NCI-H146 (cell line): ENCODE data around the gene PSMG4.

Experiments
- DNase-seq: peaks from one replicate; lab custom pipeline; 2025; lab: John Stamatoyannopoulos, UW

The PSMG4 gene

DNA sequence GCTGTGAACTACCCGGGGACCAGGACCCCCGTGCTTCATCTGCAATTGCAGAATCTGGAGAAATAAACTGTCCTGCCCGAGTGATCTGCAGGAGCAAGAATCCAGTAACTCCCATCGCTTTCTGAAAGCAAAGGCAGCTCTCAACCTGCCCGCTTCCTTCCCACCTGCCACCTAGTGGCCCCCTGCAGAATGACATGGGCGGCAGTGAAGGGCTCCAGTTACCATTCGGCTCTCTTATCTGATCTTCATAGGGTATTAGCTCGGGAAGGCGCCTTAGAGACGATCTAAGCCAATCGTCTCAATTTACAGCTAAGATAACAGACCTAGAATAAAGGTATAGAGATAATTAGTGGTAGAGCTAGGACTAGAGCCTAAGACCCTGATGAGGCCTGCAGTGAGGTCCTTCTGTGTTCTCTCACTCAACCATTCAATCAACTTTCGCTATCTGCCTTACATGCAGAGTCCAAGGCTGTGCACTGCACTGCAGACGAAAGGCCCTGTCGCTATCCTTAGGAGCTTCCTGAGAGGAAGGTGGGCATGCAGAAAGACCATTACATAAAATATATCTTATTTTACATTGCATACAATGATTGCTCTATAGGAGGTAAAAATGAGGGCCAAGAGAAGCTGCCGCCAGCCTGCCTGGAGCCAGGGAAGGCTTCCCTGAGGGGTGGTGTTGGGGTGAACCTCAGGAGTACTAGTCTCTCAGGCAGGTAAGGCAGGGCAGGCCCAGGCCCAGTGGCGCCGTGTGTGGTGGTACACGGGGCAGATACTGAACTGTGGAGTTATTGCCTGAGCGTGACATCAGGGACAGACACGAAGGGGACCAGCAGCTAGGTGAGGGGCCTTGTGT, 7.1 kb upstream of the PSMG4 start:
- DNase-seq, result peak; percentile 80

GRCh38 chr6:3252369-3252768, 6.4 kb upstream of the PSMG4 start:
- no peak for DNase-seq

DNA sequence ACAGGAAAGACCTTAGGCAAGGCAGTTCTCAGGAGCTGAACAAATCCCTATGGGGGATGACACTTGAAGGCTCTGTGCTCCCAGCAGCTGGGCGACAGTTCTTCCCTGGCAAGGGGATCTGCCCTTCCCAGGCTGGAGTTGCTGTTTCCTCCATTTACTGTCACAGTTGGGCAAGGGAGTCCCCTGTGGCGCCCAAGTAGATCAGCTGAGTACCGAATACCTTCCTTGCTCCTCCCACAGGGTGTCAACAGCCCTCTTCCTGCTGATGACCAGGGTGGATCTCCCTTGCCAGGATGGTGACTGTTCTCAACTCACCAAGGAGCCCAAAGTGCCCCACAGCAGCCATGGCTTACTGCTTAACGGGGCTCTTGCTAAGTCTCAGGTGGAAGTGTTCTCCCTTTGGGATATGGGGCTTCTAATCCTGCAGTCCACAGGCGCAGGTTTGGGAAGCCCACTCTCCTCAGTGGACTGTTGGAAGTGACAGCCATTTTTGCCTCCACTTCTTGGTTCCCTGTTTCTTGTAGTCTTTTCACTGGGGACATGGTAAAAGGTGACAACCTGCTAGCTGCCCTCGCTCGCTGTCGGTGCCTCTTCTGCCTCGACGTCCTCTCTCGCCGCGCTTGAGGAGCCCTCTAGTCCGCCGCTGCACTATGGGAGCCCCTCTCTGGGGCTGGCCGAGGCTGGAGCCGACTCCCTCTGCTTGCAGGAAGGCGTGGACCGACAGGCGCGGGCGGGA, 5.7 kb upstream of the PSMG4 start:
- DNase-seq, result no peak

GRCh38 chr6:3253597-3253961, 5.2 kb upstream of the PSMG4 start:
- no peak for DNase-seq

- no peak for DNase-seq
Measured at GRCh38 chr6:3258201-3258600, 546 bp upstream of the PSMG4 start.

DNA sequence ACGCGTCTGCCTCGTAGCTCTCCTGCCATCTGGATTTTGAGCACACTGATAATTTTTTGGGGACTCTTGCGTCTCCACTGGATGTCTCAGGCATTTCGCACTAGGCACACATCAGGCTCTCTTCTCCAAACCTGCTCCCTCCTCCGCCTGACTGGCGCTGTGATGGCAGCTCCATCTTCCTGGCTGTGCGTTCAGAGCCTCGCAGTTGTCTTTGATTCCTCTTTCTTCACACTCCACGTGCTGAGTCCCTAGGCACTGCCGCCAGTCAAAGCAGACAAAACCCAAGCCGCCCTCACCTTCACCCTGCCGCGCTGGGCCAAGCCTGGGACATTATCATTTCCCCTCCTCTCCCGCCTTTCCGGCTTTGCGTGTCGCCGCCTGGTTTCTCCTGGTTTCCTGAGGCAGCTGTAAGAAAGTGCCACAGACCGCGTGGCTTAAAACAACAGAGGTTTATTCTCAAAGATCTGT, 778 bp downstream of the PSMG4 start:
- DNase-seq, result peak; percentile 58

GRCh38 chr6:3260296-3260695, 1.5 kb downstream of the PSMG4 start:
- no peak for DNase-seq

GRCh38 chr6:3260772-3261517, 2.2 kb downstream of the PSMG4 start:
- DNase-seq, result no peak

DNA sequence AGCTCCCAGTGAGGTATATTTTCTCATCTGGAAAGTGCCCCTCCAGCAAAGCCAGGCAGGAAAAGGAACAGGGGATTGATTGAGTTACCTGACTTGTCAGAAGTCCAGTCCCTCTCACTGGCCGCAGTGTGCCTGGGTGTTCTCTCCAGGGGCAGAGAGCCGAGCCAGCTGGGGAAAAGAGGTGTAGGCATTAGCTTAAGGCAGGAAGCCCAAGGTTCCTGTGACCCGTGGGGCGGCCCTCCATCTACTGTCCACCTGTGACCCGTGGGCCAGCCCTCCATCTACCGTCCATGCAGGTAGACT, 2.7 kb downstream of the PSMG4 start:
- DNase-seq, result no peak

GRCh38 chr6:3261921-3262320, 3.2 kb downstream of the PSMG4 start:
- no peak for DNase-seq

DNA sequence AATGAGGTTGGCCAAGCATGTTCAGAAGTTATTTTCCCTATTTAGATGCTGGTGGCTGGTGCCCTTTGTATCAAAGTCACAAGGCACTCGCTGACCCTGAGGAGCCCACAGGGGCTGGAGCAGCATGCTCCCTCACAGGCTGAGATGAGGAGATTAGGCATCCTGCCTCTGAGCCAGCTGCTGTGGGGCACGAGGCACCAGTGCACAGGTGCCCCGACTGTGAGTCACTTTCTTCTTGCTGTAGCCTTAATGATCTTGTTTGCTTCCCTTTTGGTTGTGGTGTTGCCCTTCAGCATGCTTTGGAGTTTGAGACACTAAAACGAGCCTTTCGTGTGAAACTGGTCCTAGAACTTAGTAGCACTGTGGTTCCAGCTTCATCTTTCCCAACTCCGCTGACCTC, 4.3 kb downstream of the PSMG4 start:
- DNase-seq, result no peak

DNA sequence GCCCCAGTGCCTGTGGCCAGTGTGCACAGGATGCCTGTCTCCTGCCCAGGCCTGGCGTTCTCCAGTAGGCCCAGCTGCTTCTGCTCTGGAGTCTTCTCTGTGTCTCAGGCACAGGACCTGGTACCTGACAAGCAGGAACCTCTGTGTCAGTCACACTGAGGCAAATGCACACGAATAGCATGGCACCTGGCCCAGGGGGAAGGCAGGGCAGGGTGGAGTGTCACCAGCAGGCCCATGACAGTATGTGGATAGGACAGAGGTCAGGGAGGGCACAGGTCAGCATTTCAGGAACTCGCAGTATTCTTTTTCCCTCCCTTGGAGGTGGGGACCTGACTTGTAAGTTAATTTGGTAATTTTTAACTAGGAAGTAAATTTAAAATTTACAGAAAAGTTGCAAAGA, 5.6 kb downstream of the PSMG4 start:
- DNase-seq, result no peak

DNA sequence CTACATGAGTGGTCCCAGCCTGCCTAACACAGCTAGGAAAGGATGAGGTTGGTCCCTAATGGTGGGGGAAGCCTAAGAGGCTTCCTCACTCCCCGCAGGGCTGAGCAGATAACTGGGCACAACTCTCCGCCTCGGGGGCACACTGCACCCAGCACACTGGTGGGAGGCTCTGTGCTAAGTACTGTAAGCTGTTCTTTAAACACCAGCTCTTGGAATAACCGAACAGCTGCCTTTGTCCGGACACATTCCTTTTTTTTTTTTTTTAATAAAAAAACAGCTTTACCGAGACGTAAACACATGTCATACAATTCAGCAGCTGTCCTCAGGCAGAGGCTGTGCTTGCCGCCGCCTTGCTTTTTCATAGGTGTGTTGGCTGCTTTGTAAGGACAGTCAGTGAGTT, 6.9 kb downstream of the PSMG4 start:
- DNase-seq, result no peak

DNA sequence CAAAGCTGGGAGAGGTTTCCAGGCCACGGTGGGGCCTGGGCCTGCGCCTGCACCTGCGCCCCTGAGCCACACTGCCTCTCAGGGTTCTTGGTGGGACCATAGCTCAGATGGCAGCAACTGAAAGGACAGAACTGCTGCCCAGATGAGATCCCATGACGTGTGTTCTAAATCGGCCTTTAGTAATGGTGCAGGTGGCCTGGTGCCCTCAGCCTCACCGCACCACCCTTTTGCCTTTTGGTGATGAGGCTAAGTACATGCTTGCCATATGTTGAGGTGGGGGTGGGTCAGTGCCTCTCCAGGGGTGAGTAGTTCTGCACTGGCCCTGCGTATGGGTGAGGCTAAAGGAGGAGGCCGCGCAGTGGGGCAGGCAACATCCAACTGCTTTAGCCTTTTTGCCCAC, 7.4 kb downstream of the PSMG4 start:
- DNase-seq, result no peak

DNA sequence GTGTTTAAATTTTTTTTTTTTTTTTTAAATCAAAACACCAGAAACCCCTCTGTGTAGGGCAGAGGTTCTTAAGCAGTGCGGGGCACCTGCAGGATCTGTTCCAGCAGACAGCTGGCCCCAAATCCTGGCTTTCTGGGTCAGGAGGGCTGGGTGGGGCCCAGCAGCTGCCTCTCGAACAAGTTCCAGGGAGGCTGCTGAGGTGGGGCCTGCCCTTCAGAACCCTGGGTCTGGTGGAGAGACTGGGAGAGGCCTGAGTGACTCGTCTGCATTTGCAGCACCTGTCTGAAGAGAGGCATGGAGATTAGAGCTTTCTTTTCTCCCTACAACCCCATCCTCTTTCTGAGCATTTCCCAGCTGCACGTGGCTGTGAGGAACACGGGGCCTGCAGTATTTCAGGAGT, 8.4 kb downstream of the PSMG4 start:
- no peak for DNase-seq

- no peak for DNase-seq
Measured at GRCh38 chr6:3268680-3269079, 9.9 kb downstream of the PSMG4 start.

GRCh38 chr6:3269281-3269975, 10.7 kb downstream of the PSMG4 start:
- DNase-seq, result no peak

DNA sequence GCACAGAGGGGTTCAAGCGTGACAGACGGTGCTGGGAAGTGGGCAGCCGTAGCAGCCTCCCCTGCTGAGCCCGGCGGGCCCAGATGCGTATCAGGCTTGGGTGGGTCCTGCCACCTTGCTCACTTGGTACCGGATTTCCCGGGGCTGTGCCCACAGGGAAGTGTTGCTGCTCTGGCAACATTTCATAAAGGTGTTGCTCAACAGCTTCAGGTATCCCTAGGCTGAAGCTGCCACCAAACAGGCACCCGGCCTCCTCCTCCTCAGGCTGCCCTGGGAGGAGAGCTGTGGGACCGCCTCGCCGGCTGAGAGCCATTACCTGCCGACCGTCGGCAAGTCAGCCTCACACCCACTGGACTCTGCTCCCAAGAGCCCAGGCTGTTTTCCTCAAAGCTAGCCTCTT, 11.5 kb downstream of the PSMG4 start:
- no peak for DNase-seq

DNA sequence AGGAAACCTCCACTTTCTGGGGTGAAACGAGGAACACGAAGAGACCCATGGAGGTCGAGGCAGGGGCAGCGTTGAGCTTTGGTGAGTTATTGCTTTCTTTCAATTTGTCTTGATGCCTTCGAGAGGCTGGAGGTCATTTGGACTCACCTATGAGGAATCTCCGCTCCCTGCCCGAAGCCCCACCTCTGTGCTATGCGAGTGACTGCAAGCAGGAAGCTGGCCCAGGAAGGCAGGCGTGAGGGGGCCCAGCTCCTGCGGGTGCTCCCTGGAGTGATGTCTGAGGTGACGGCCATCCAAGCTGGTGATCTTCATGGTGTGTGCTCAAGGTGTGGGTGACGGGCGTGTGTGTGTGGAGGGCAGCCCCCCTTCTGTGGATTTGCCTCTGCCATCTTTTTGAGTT, 13.0 kb downstream of the PSMG4 start:
- DNase-seq, result no peak

DNA sequence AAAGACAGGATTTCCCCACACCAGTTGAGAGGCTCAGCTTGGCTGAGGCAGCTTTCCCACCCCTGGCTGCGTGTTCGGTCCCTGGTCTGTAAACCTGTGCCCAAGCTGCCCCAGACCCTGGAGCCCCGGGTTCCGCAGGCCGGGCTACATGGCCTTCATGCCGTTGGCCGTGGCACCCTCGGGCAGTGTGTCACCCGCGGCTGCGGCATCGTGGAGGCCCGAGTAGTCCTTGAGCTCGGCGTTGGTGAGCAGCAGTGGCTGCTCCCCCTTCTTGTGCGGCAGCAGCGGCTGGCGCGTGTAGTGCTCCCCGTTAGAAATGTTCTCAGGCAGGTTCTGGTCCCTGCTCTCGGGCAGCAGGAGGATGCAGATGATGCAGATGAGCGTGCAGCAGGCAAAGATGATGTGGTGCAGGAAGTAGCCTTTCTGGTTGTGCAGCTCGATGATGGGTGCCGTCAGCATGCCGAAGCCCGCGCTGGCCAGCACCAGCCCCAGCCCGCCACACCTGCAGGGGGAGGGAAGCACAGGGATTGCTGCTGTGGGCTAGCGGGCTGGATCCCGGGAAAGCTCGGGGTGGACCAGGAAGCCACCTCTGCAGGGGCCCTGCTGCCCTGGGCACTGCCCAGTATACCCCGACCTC, 14.3 kb downstream of the PSMG4 start:
- no peak for DNase-seq

- no peak for DNase-seq
Measured at GRCh38 chr6:3273707-3274521, 15.2 kb downstream of the PSMG4 start.
